Pulmonary artery endothelial cell (primary cell): ENCODE results near the gene CD6. TPM values are rescaled to one million over a fixed set of nuclear protein-coding genes. Genes with fewer than 3 reads are reported as not detected.

Experiments used
- DNase-seq: peaks from one replicate; pipeline ENCODE4 v3.0.0-alpha.2; 2011; ENCODE audit warnings: low read depth, low spot score
- total RNA-seq: library from RNA; depleted of rRNA; stranded (reverse); fragments of >200 nt; gene quantifications from 2 replicates; pipeline ENCODE4 v1.2.3, GENCODE V29; 2014

Gene CD6
- total RNA-seq, 1 donor from 2014 or later: not detected

GRCh38 chr11:60985501-60985900 is 14.0 kb downstream of the CD6 start:
- no peak for DNase-seq

- DNase-seq: no peak
Measured at GRCh38 chr11:60985991-60986915, 14.8 kb downstream of the CD6 start.

GRCh38 chr11:60987577-60988277 is 16.2 kb downstream of the CD6 start:
- no peak for DNase-seq

- DNase-seq: no peak
Measured at GRCh38 chr11:60988658-60989057, 17.2 kb downstream of the CD6 start.

- DNase-seq: no peak
Measured at GRCh38 chr11:60989093-60989650, 17.7 kb downstream of the CD6 start.

GRCh38 chr11:60991457-60991856 is 20.0 kb downstream of the CD6 start:
- no peak for DNase-seq

- no peak for DNase-seq
Measured at GRCh38 chr11:60992842-60993409, 21.4 kb downstream of the CD6 start.

- no peak for DNase-seq
Measured at GRCh38 chr11:60993615-60994014, 22.1 kb downstream of the CD6 start.

- DNase-seq: no peak
Measured at GRCh38 chr11:60994541-60995080, 23.1 kb downstream of the CD6 start.

GRCh38 chr11:60995798-60996197 is 24.3 kb downstream of the CD6 start:
- DNase-seq: no peak

- no peak for DNase-seq
Measured at GRCh38 chr11:60996381-60997138, 25.1 kb downstream of the CD6 start.

- DNase-seq: no peak
Measured at GRCh38 chr11:61000426-61000825, 28.9 kb downstream of the CD6 start.

- DNase-seq: no peak
Measured at GRCh38 chr11:61001931-61002330, 30.5 kb downstream of the CD6 start.

- no peak for DNase-seq
Measured at GRCh38 chr11:61002598-61002997, 31.1 kb downstream of the CD6 start.

GRCh38 chr11:61004180-61004611 is 32.7 kb downstream of the CD6 start:
- DNase-seq: no peak

- DNase-seq: no peak
Measured at GRCh38 chr11:61004761-61005181, 33.3 kb downstream of the CD6 start.

- no peak for DNase-seq
Measured at GRCh38 chr11:61007383-61007955, 36.0 kb downstream of the CD6 start.

GRCh38 chr11:61007956-61008896 is 36.7 kb downstream of the CD6 start:
- DNase-seq: no peak

GRCh38 chr11:61008971-61009370 is 37.5 kb downstream of the CD6 start:
- no peak for DNase-seq
